ENCODE results near the gene GLT6D1.

DNA sequence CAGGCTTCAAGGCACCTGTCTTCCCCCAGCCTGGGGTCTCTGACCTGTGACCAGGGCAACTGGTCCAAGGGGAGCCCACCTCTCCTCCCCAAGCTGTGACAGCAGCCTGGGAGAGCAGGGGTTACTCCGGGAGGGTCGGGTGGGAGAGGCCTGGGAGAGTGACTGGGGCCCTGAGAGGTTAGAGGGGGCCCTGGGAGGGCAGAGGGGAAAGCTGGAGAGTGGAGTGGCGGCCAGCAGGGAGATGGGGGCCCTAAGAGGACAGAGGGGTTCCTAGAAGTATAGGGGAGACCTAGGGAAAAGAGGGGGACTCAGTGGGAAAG, 24.1 kb upstream of the GLT6D1 start:
- TF ChIP-seq POLR2A (IDR thresholded peaks at IDR 0.05; ENCODE audit: low read depth, low read length) (no peak), POLR2AphosphoS5 (IDR thresholded peaks at IDR 0.05; ENCODE audit: low read depth, low read length) (no peak), SPI1 (IDR thresholded peaks at IDR 0.05; ENCODE audit: low read depth, low read length) (no peak), TAF1 (IDR thresholded peaks at IDR 0.05; ENCODE audit: low read depth, low read length) (no peak), PAX5 (IDR thresholded peaks at IDR 0.05; ENCODE audit: insufficient read depth, low read length, severe bottlenecking) (no peak), POU2F2 (IDR thresholded peaks at IDR 0.05; ENCODE audit: low read depth, low read length) (no peak)

Measured in GM12891 (cell line).